T47D (cell line): ENCODE results near the gene PRPS1.
"Not testable (repeated sequence)": the region's sequence is repeated elsewhere in the genome, so short reads cannot be mapped to it uniquely, and the experiment has no call there.

Experiments used
- DNase-seq, 2 experiments: peaks; one replicate each; pipeline versions ENCODE4 v3.0.0 to v3.0.0-alpha.2; 2011 to 2012; ENCODE audit warnings: low read depth in 1 of 2, low spot score in 1 of 2
- JUND ChIP-seq: IDR thresholded peaks from 2 replicates; pipeline ENCODE4 v1.6.1; 2012; ENCODE audit warnings: low read depth
- in situ Hi-C: cut with HindIII; loops from 2 replicates; pipeline ENCODE4 v1.10.0; 2016; ENCODE audit warnings: low sequenced_read_pairs, low pct_unique_long_range_greater_than_20kb

The PRPS1 gene

GRCh38 chrX:107627838-107628661, at the start of gene PRPS1:
TSS of gene PRPS1 (plus strand) at chrX:107628510. CDS start at chrX:107628629, 119 bp downstream.
- no peak for TF ChIP-seq JUND
- peak; percentile 21 to 93 for DNase-seq
- in situ Hi-C loops: no loop called here

GRCh38 chrX:107579956-107580355, 48.4 kb upstream of the PRPS1 start:
- no peak for DNase-seq
- in situ Hi-C loops: no loop called here
- no peak for TF ChIP-seq JUND

DNA sequence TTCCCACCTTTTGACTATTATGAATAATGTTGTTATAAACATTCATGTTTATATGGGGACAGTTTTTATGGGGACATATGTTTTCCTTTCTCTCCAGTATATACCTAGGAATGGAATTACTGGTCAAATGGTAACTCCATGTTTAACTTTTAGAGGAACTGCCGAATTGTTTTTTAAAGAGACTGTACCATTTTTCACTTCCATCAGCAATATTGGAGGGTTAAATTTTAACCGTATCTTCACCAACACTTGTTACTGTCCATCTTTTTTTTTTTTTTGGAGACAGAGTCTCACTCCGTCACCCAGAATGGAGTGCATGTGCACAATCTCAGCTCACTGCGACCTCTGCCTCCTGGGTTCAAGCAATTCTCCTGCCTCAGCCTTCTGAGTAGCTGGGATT, 46.4 kb upstream of the PRPS1 start:
- TF ChIP-seq JUND: no peak
- in situ Hi-C loops: no loop called here
- DNase-seq: no peak

GRCh38 chrX:107589243-107589642, 39.1 kb upstream of the PRPS1 start:
- DNase-seq: no peak
- TF ChIP-seq JUND: no peak
- in situ Hi-C loops: no loop called here

DNA sequence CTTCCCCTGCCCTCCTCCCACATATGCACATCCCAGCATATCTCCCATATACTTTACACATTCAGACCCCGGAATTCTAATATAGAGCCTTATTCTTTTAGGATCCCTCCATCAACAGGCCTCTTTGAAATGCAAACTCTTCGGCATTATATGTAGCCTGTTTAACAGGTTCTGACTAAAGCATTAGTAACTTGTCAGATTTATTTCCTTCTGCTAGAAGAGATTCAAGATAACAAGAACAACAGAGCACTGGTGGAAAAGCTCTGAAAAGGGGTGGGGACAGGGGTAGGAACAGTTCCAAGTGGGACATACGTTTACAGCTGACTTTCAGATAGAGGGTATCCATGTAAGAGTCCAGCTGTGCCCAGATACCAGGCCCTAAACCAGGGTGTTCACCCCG, 31.7 kb upstream of the PRPS1 start:
- in situ Hi-C loops: no loop called here
- peak; percentile 9 to 25 for DNase-seq
- no peak for TF ChIP-seq JUND

- no peak for TF ChIP-seq JUND
- in situ Hi-C loops: no loop called here
- DNase-seq: no peak
These were observed 31.0 kb upstream of the PRPS1 start for GRCh38 chrX:107597264-107597663.

DNA sequence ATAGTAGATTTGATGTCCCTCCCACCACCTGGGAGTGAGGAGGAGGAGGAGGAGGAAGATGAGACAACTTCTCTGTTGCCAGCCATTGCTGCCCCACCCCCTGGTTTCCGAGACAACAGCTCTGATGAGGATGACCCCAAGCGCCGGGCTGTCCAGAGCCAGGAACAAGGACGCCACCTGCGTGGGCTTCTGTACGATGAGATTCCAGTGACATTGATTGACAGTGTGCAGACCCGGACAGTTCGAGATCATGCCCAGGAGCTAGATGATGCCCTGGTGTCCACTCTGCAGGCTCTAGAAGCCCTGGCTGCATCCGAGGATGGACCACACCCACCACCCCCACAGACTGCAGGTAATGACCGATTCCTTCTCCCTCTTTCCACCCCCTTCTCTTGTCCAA, 30.5 kb upstream of the PRPS1 start:
- no peak for TF ChIP-seq JUND
- in situ Hi-C loops: no loop called here
- no peak for DNase-seq

GRCh38 chrX:107599450-107599861, 28.9 kb upstream of the PRPS1 start:
- no peak for TF ChIP-seq JUND
- in situ Hi-C loops: no loop called here
- no peak for DNase-seq

GRCh38 chrX:107600366-107600765, 27.9 kb upstream of the PRPS1 start:
- in situ Hi-C loops: no loop called here
- DNase-seq: no peak
- TF ChIP-seq JUND: no peak

DNA sequence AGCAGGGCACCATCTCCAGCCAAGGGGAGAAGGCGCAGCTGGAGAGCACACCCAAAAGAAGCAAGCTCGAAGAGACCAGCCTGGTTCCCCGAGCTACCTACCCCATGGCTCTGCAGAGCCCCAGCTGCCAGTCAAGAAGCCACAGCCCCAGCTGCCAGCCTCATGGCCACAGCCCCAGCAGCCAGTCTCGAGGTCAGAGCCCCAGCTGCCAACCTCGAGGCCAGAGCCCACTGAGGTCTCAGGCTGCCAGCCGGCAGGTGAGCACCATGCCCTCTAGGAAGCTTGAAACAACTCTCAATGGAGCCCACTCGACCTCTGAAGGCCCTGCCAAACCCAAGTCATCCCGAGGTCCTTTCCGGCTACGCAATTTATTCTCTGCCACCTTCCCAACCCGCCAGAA, 27.0 kb upstream of the PRPS1 start:
- no peak for DNase-seq
- in situ Hi-C loops: no loop called here
- no peak for TF ChIP-seq JUND

DNA sequence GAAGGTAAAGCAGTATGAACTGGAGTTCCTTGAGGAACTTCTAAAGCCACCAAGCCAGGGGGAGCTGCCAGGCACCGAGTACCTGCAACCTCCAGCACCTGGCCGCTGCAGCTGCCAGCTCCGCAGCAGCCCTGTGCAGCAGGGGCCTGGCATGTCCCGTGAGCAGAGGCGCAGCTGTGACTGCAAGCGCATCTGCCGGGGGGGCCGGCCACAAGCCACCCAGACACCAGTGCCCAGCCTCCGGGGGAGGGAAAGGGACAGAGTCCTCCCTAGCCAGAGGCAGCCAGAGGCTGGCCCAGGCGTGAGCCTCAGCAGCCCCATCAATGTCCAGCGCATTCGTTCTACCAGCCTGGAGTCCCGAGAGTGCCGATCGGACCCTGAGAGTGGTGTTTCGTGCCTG, 26.6 kb upstream of the PRPS1 start:
- TF ChIP-seq JUND: no peak
- DNase-seq: no peak
- in situ Hi-C loops: no loop called here

GRCh38 chrX:107602694-107603239, 25.5 kb upstream of the PRPS1 start:
- no peak for DNase-seq
- in situ Hi-C loops: no loop called here
- no peak for TF ChIP-seq JUND

DNA sequence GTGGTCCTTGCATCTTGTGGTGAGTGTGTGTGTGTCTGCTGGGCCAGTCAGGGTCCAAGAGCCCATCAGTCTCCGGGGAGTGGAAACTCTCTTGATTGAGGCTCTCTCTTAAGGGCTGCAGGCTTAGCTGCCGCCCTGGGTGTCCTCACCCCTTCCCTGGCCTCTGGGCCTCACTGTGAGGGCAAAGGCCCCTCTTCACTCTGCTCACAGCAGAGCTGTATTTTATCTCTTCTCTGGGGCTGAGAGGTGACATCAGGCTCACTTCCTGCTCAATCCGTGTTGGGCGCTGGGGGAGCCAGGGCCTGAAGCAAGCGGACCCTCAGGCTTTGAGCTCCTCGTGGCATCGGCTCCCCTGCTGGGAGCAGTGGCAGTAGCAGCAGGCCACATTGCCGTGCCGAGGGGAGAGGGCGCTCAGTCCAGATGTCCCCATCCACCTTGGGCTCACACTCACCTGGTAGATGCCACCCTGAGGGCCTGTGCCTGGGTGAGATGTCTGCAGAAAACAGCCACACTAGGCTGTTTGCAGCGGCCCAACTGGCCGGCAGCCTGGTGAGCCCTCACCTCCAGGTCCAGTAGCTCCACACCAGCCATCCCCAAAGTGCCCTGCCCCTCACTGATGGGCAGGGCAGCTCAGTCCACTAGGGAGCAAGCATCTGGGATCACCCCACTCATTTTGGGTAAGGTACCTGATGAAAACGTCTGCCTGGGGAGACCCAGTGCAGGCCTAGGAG, 24.7 kb upstream of the PRPS1 start:
- DNase-seq: no peak
- in situ Hi-C loops: no loop called here
- TF ChIP-seq JUND: no peak

GRCh38 chrX:107609061-107609460, 19.2 kb upstream of the PRPS1 start:
- in situ Hi-C loops, DNase-seq: not testable (repeated sequence)
